GM18861 (cell line): ENCODE data around the gene ANKFN1.
"Not testable (repeated sequence)": the region's sequence is repeated elsewhere in the genome, so short reads cannot be mapped to it uniquely, and the experiment has no call there.

Source experiments
- ATAC-seq: cut with Tn5 transposase; IDR thresholded peaks from one replicate; pipeline ENCODE4 v1.9.1; 2021; ENCODE audit not compliant: unreplicated experiment

ANKFN1 gene

GRCh38 chr17:56319531-56319930 is 166.3 kb downstream of the ANKFN1 start:
- ATAC-seq: no peak

- ATAC-seq: no peak
These were observed 167.2 kb downstream of the ANKFN1 start for GRCh38 chr17:56320443-56320842.

GRCh38 chr17:56322991-56323390 is 169.7 kb downstream of the ANKFN1 start:
- ATAC-seq: no peak

GRCh38 chr17:56324676-56325075 is 171.4 kb downstream of the ANKFN1 start:
- ATAC-seq: no peak

GRCh38 chr17:56325313-56326000 is 172.2 kb downstream of the ANKFN1 start:
- ATAC-seq: no peak

GRCh38 chr17:56326001-56326359 is 172.7 kb downstream of the ANKFN1 start:
- no peak for ATAC-seq

- no peak for ATAC-seq
These were observed 194.4 kb downstream of the ANKFN1 start for GRCh38 chr17:56347639-56348038.

GRCh38 chr17:56350592-56350991 is 197.3 kb downstream of the ANKFN1 start:
- ATAC-seq: no peak

- no peak for ATAC-seq
These were observed 198.4 kb downstream of the ANKFN1 start for GRCh38 chr17:56351675-56352074.

- no peak for ATAC-seq
These were observed 205.4 kb downstream of the ANKFN1 start for GRCh38 chr17:56358651-56359050.

- ATAC-seq: no peak
These were observed 206.2 kb downstream of the ANKFN1 start for GRCh38 chr17:56359518-56359917.

- ATAC-seq: no peak
These were observed 214.1 kb downstream of the ANKFN1 start for GRCh38 chr17:56367366-56367765.

GRCh38 chr17:56373981-56374833 is 220.9 kb downstream of the ANKFN1 start:
- no peak for ATAC-seq

- no peak for ATAC-seq
These were observed 236.1 kb downstream of the ANKFN1 start for GRCh38 chr17:56389356-56389755.

- no peak for ATAC-seq
These were observed 239.0 kb downstream of the ANKFN1 start for GRCh38 chr17:56392321-56392720.

- no peak for ATAC-seq
These were observed 239.9 kb downstream of the ANKFN1 start for GRCh38 chr17:56393156-56393555.

GRCh38 chr17:56395787-56396186 is 242.5 kb downstream of the ANKFN1 start:
- no peak for ATAC-seq

- ATAC-seq: no peak
These were observed 253.8 kb downstream of the ANKFN1 start for GRCh38 chr17:56407086-56407485.

GRCh38 chr17:56412356-56412755 is 259.1 kb downstream of the ANKFN1 start:
- ATAC-seq: not testable (repeated sequence)

GRCh38 chr17:56416682-56417351 is 263.5 kb downstream of the ANKFN1 start:
- no peak for ATAC-seq

GRCh38 chr17:56424005-56424404 is 270.7 kb downstream of the ANKFN1 start:
- no peak for ATAC-seq

- no peak for ATAC-seq
These were observed 271.3 kb downstream of the ANKFN1 start for GRCh38 chr17:56424543-56425044.
